ENCODE measurements around the gene RAD51. TPM values are rescaled to one million over a fixed set of nuclear protein-coding genes. Genes with fewer than 3 reads are reported as not detected.

RAD51 gene
- 10 to 100 TPM in 1 of 4 donors, 1 to 10 TPM in 3; 1.1 to 31.6 (median 1.8) TPM for total RNA-seq

DNA sequence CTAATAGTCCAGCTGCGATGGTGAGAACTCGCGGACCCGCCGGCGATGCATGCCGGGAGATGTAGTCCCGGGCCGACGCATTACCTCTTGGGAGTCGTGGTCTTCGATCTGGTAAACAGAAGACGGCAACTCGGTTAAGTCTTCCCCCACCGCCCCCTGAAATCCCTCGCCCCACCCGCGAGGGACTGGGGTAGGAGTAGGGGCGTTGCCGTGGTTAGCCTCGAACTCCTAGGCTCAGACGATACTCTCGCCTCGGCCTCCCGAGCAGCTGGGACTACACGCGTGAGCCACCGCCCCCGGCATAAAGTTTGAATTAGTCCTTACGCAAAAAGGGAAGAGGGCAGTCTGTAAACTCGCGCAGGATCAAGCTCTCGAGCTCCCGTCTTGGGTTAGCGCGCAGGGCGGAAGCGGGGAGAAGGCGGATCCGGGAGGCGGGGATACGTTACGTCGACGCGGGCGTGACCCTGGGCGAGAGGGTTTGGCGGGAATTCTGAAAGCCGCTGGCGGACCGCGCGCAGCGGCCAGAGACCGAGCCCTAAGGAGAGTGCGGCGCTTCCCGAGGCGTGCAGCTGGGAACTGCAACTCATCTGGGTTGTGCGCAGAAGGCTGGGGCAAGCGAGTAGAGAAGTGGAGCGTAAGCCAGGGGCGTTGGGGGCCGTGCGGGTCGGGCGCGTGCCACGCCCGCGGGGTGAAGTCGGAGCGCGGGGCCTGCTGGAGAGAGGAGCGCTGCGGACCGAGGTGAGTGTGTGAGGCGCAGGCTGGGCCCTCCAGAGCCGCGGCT lies at the start of gene RAD51:
RAD51 (plus strand) TSS at position 487 of the 781 bp plus-strand sequence. CDS start 3,585 bp downstream, outside the sequence.
- Histone ChIP-seq H3K9me3 (no peaks in the 10 kb centered on the region), H3K36me3 (no peaks in the 10 kb centered on the region), H3K4me3 (peak within 1 kb of the TSS; percentile 61 to 90 (median 74)), H3K27ac (peak within 1 kb of the TSS; percentile 96 to 100 (median 99)), H3K4me1 (peaks cover 6 to 24% (median 17%) of the 10 kb centered on the region in 4 donors), H3K27me3 (no peaks in the 10 kb centered on the region)
- in situ Hi-C loops (cut with MboI; ENCODE audit: low pct_ligation_motif_present in 1 of 4, low pct_unique_long_range_greater_than_20kb in 1 of 4, low sequenced_read_pairs in 3 of 4): loop anchor here (10.0 to 25.0 kb wide), 3 partner anchors 80 to 192 kb away; partner anchors contain the start of genes VPS18 (in 3 of the 4) and KNL1 (in 1 of the 4)
- intact Hi-C loops (cut with DNase I; ENCODE audit: low total_unique reads): no loop called here
- 0 to 1% methylated on average over 4 to 70 of the region's 81 CpGs for WGBS, 2 donors (ENCODE audit: low coverage in 1 of 2)
- peak; percentile 95 for DNase-seq
- peak; percentile 80 for TF ChIP-seq POLR2A (IDR thresholded peaks at IDR 0.05)
- TF ChIP-seq, protein P1, sequence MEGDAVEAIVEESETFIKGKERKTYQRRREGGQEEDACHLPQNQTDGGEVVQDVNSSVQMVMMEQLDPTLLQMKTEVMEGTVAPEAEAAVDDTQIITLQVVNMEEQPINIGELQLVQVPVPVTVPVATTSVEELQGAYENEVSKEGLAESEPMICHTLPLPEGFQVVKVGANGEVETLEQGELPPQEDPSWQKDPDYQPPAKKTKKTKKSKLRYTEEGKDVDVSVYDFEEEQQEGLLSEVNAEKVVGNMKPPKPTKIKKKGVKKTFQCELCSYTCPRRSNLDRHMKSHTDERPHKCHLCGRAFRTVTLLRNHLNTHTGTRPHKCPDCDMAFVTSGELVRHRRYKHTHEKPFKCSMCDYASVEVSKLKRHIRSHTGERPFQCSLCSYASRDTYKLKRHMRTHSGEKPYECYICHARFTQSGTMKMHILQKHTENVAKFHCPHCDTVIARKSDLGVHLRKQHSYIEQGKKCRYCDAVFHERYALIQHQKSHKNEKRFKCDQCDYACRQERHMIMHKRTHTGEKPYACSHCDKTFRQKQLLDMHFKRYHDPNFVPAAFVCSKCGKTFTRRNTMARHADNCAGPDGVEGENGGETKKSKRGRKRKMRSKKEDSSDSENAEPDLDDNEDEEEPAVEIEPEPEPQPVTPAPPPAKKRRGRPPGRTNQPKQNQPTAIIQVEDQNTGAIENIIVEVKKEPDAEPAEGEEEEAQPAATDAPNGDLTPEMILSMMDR (IDR thresholded peaks at IDR 0.05): no peak
- no peak for TF ChIP-seq EP300 (IDR thresholded peaks at IDR 0.05; ENCODE audit: low read depth)
- peak; percentile 59 to 91 (median 88) for TF ChIP-seq POLR2AphosphoS5 (IDR thresholded peaks at IDR 0.05)

DNA sequence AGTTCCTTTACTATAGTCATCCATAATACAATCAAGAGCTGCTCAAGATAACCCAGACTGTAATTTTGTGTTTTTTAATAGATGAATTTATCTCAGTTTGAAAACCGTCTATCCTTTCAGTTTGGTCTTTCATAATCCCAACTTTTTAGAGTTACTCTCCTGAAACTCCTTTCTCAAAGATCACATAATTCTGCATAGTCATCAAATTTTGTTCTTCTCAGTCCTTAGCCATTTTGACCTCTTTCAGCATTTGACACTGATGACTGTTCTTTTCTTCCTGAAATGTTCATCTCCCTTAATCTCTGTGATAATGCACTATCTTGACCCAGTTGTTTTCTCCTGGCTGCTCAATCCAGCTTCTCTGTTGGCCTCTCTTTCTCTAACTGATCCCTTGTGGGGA lies 47.5 kb upstream of the RAD51 start:
- intact Hi-C loops (cut with DNase I; ENCODE audit: low total_unique reads) (no loop called here), in situ Hi-C loops (cut with MboI; ENCODE audit: low pct_ligation_motif_present in 1 of 4, low pct_unique_long_range_greater_than_20kb in 1 of 4, low sequenced_read_pairs in 3 of 4) (no loop called here)
- Histone ChIP-seq H3K4me3 (no peak overlapping the region), H3K36me3 (no peaks in the 10 kb centered on the region), H3K9me3 (no peaks in the 10 kb centered on the region), H3K27me3 (no peaks in the 10 kb centered on the region), H3K4me1 (peaks cover 0 to 7% (median 0%) of the 10 kb centered on the region in 4 donors), H3K27ac (no peak overlapping the region)
- 93 to 100% methylated on average over 1 of the region's 1 CpG for WGBS, 2 donors (ENCODE audit: low coverage in 1 of 2)
- TF ChIP-seq POLR2AphosphoS5 (IDR thresholded peaks at IDR 0.05) (no peak), EP300 (IDR thresholded peaks at IDR 0.05; ENCODE audit: low read depth) (no peak), POLR2A (IDR thresholded peaks at IDR 0.05) (no peak)
- TF ChIP-seq, protein P1 (IDR thresholded peaks at IDR 0.05): no peak
- DNase-seq: no peak

DNA sequence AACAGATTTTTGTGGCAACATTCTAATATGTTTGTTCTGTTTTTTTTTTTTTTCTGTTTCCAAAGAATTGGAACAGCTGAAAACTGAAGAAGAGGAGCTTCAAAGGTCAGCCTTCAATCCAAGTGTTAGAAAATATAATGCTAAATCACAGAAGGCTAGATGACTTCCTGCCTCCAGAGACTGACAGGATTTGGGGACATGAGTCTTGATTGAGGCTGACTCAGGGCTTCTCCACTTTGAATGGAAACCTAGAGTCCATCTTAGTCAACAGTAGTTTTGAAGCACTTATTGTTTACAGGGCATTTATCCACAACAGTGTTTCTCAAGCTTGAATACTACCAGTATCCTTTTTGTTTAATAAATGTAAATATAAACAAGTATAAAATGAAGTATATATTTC lies 44.5 kb upstream of the RAD51 start:
- TF ChIP-seq POLR2A (IDR thresholded peaks at IDR 0.05) (no peak), POLR2AphosphoS5 (IDR thresholded peaks at IDR 0.05) (no peak), EP300 (IDR thresholded peaks at IDR 0.05; ENCODE audit: low read depth) (no peak)
- TF ChIP-seq, protein P1 (IDR thresholded peaks at IDR 0.05): no peak
- no peaks in the 10 kb centered on the region for H3K27me3 ChIP-seq
- intact Hi-C loops (cut with DNase I; ENCODE audit: low total_unique reads) (no loop called here), in situ Hi-C loops (cut with MboI; ENCODE audit: low pct_ligation_motif_present in 1 of 4, low pct_unique_long_range_greater_than_20kb in 1 of 4, low sequenced_read_pairs in 3 of 4) (no loop called here)
- H3K9me3 ChIP-seq: no peaks in the 10 kb centered on the region
- H3K4me3 ChIP-seq: no peak overlapping the region
- peaks cover 0 to 7% (median 0%) of the 10 kb centered on the region in 4 donors for H3K4me1 ChIP-seq
- no peaks in the 10 kb centered on the region for H3K36me3 ChIP-seq
- peak overlapping the region in 1 of 4 donors; percentile 32 for H3K27ac ChIP-seq
- no peak for DNase-seq

DNA sequence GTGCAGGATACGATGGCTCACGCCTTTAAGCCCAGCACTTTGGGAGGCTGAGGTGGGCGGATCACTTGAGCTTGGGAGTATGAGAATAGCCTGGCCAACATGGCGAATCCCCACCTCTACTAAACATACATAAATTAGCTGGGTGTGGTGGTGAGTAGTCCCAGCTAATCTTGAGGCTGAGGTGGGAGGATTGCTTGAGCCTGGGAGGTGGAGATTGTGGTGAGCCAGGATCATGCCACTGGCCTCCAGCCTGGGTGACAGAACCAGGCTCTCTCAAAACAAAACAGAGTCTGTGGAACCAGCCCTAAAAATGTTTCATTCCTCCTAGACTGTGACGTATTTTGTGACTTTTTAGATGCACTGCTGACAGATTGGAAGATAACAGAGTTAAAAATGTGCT lies 34.3 kb upstream of the RAD51 start:
- no peaks in the 10 kb centered on the region for H3K27me3 ChIP-seq
- H3K4me3 ChIP-seq: no peak overlapping the region
- WGBS, 2 donors (ENCODE audit: low coverage in 1 of 2): 97 to 100% methylated on average over 1 to 5 of the region's 5 CpGs
- H3K27ac ChIP-seq: no peak overlapping the region
- H3K4me1 ChIP-seq: no peaks in the 10 kb centered on the region
- H3K9me3 ChIP-seq: no peaks in the 10 kb centered on the region
- no peak for DNase-seq
- H3K36me3 ChIP-seq: no peaks in the 10 kb centered on the region
- in situ Hi-C loops (cut with MboI; ENCODE audit: low pct_ligation_motif_present in 1 of 4, low pct_unique_long_range_greater_than_20kb in 1 of 4, low sequenced_read_pairs in 3 of 4): no loop called here
- intact Hi-C loops (cut with DNase I; ENCODE audit: low total_unique reads): no loop called here
- TF ChIP-seq POLR2AphosphoS5 (IDR thresholded peaks at IDR 0.05): no peak
